Breast epithelium (tissue), 3 donors: ENCODE measurements around the gene SP6.

Experiments
- POLR2A ChIP-seq: fragments of 450-650 bp; IDR thresholded peaks from one replicate; pipeline ENCODE4 v1.6.1; 2016; ENCODE audit warnings: antibody characterized with exemption, mild to moderate bottlenecking, moderate library complexity
- TF ChIP-seq, protein P1 (sequence below), 3 donors: fragments of 450-650 bp; IDR thresholded peaks; one replicate each; pipeline ENCODE4 v1.5.1; 2016 to 2017; ENCODE audit warnings: antibody characterized with exemption in 3 of 3, mild to moderate bottlenecking in 3 of 3, moderate library complexity in 3 of 3

DNA sequence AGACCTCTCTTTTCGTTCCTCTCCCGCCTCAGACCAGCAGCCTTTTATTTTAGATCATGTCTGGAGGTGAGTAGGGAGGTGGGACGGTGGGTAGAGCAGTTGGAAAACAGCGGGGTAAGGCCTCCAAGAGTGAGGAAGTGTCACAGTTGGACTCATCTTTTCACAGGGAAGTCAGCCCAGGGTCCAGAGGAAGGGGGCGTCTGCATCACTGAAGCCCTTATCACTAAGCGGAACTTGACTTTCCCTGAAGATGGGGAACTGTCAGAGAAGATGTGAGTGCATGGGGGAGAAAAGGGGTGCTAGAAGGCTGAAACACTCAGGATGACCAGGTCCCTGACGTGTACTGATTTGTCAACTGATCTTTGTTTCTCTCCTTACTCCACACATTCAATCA lies 19.0 kb downstream of the SP6 start:
- no peak for TF ChIP-seq POLR2A
- TF ChIP-seq, protein P1, sequence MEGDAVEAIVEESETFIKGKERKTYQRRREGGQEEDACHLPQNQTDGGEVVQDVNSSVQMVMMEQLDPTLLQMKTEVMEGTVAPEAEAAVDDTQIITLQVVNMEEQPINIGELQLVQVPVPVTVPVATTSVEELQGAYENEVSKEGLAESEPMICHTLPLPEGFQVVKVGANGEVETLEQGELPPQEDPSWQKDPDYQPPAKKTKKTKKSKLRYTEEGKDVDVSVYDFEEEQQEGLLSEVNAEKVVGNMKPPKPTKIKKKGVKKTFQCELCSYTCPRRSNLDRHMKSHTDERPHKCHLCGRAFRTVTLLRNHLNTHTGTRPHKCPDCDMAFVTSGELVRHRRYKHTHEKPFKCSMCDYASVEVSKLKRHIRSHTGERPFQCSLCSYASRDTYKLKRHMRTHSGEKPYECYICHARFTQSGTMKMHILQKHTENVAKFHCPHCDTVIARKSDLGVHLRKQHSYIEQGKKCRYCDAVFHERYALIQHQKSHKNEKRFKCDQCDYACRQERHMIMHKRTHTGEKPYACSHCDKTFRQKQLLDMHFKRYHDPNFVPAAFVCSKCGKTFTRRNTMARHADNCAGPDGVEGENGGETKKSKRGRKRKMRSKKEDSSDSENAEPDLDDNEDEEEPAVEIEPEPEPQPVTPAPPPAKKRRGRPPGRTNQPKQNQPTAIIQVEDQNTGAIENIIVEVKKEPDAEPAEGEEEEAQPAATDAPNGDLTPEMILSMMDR (IDR thresholded peaks at IDR 0.05), result no peak
